HEK293 (cell line): ENCODE measurements around the gene TNFRSF18.
A peak's percentile ranks its signal among the peaks of the same experiment; 100 is the strongest.

Experiments used
- CTCF ChIA-PET: fragments of 350-600 bp; formaldehyde crosslinking; extraction: SDS; loops from one replicate; lab custom pipeline; 2021; ENCODE audit warnings: antibody characterized with exemption; lab: Yijun Ruan, JAX
- POLR2A ChIA-PET: fragments of 300-600 bp; formaldehyde crosslinking; extraction: SDS; loops from one replicate; lab custom pipeline; 2020; ENCODE audit warnings: antibody characterized with exemption, inconsistent platforms; lab: Yijun Ruan, JAX
- H3K27ac ChIP-seq: fragments of 200-500 bp; sonication (Bioruptor generic); 2 replicates; pipeline ENCODE4 v1.5.1; 2014; ENCODE audit warnings: low read depth, low read length, control low read depth, inconsistent platforms; ENCODE audit errors: extremely low read depth
- H3K36me3 ChIP-seq, 2 experiments: fragments of 200-500 bp in 1 of 2; sonication (Bioruptor generic) in 1 of 2; 1 replicate in 1 of 2; 2 replicates in 1 of 2; pipeline ENCODE4 v1.5.1; 2014 to 2017; ENCODE audit warnings: inconsistent platforms in 2 of 2, low read length in 2 of 2; ENCODE audit not compliant: control insufficient read depth in 2 of 2, insufficient read depth in 1 of 2
- H3K4me1 ChIP-seq: fragments of 200-500 bp; sonication (Bioruptor generic); 2 replicates; pipeline ENCODE4 v1.5.1; 2014; ENCODE audit warnings: mild to moderate bottlenecking, low read length, inconsistent platforms; ENCODE audit not compliant: control insufficient read depth, insufficient read depth
- H3K4me3 ChIP-seq: 2 replicates; pipeline ENCODE4 v1.5.1; 2011; ENCODE audit warnings: low read depth, mild to moderate bottlenecking, control low read depth, low read length, moderate library complexity
- H3K9me3 ChIP-seq: fragments of 200-500 bp; sonication (Bioruptor generic); 2 replicates; pipeline ENCODE4 v1.5.1; 2014; ENCODE audit warnings: low read depth, low read length, inconsistent platforms; ENCODE audit not compliant: control insufficient read depth, insufficient read depth
- BCL11A ChIP-seq: fragments of 450-650 bp; formaldehyde crosslinking; IDR thresholded peaks from 2 replicates; pipeline ENCODE4 v1.5.1; 2016; ENCODE audit warnings: low read depth, missing biosample characterization, missing genetic modification characterization
- EGR2 ChIP-seq: fragments of 450-650 bp; formaldehyde crosslinking; IDR thresholded peaks from 2 replicates; pipeline ENCODE4 v1.5.1; 2016; ENCODE audit warnings: low read depth, missing biosample characterization, missing genetic modification characterization
- GLIS2 ChIP-seq: fragments of 450-650 bp; formaldehyde crosslinking; IDR thresholded peaks from 2 replicates; pipeline ENCODE4 v1.5.1; 2016; ENCODE audit warnings: missing biosample characterization, missing genetic modification characterization
- HOXD13 ChIP-seq: sonication (generic); formaldehyde crosslinking; IDR thresholded peaks from 2 replicates; pipeline ENCODE4 v1.8.0; 2022; ENCODE audit warnings: missing genetic modification reagents, borderline replicate concordance
- PRDM1 ChIP-seq: fragments of 450-650 bp; formaldehyde crosslinking; IDR thresholded peaks from 2 replicates; pipeline ENCODE4; 2016; ENCODE audit warnings: missing biosample characterization, missing genetic modification characterization
- SALL2 ChIP-seq: fragments of 450-650 bp; formaldehyde crosslinking; IDR thresholded peaks from 2 replicates; pipeline ENCODE4 v1.5.0; 2017; ENCODE audit warnings: missing biosample characterization, mild to moderate bottlenecking, missing genetic modification characterization, borderline replicate concordance
- ZFHX2 ChIP-seq: fragments of 450-650 bp; formaldehyde crosslinking; conservative IDR thresholded peaks from 2 replicates; pipeline ENCODE4 v1.5.1; 2016; ENCODE audit warnings: missing biosample characterization, missing genetic modification characterization
- ZNF223 ChIP-seq: fragments of 450-650 bp; formaldehyde crosslinking; IDR thresholded peaks from 2 replicates; pipeline ENCODE4 v1.5.1; 2016; ENCODE audit warnings: missing biosample characterization, missing genetic modification characterization
- ZNF394 ChIP-seq: fragments of 450-650 bp; formaldehyde crosslinking; IDR thresholded peaks from 2 replicates; pipeline ENCODE4 v1.5.1; 2016; ENCODE audit warnings: missing biosample characterization, missing genetic modification characterization, mild to moderate bottlenecking, moderate library complexity, borderline replicate concordance
- ZNF548 ChIP-seq: fragments of 450-650 bp; formaldehyde crosslinking; IDR thresholded peaks from 2 replicates; pipeline ENCODE4 v1.5.1; 2016; ENCODE audit warnings: missing biosample characterization, missing genetic modification characterization
- ZNF561 ChIP-seq: fragments of 450-650 bp; IDR thresholded peaks from 2 replicates; pipeline ENCODE4 v1.5.1; 2018; ENCODE audit warnings: missing biosample characterization, missing genetic modification characterization, borderline replicate concordance
- ZNF623 ChIP-seq: fragments of 450-650 bp; formaldehyde crosslinking; IDR thresholded peaks from 2 replicates; pipeline ENCODE4 v1.5.1; 2016; ENCODE audit warnings: missing biosample characterization, missing genetic modification characterization
- ZNF837 ChIP-seq: fragments of 450-650 bp; formaldehyde crosslinking; IDR thresholded peaks from 2 replicates; pipeline ENCODE4 v1.5.1; 2016; ENCODE audit warnings: missing biosample characterization, missing genetic modification characterization
- TF ChIP-seq, protein P1 (sequence below): fragments of 450-650 bp; formaldehyde crosslinking; IDR thresholded peaks from 2 replicates; pipeline ENCODE4 v1.5.1; 2016; ENCODE audit warnings: missing biosample characterization, missing genetic modification characterization
- TF ChIP-seq, protein P2 (sequence below): fragments of 450-650 bp; formaldehyde crosslinking; IDR thresholded peaks from 2 replicates; pipeline ENCODE4 v1.5.1; 2017; ENCODE audit warnings: missing biosample characterization, mild to moderate bottlenecking, missing genetic modification characterization, moderate library complexity
- TF ChIP-seq, protein P3 (sequence below): fragments of 450-650 bp; formaldehyde crosslinking; IDR thresholded peaks from 2 replicates; pipeline ENCODE4 v1.5.1; 2017; ENCODE audit warnings: missing biosample characterization, missing genetic modification characterization
- TF ChIP-seq, protein P4 (sequence below): fragments of 450-650 bp; IDR thresholded peaks from 2 replicates; pipeline ENCODE4 v1.5.1; 2018; ENCODE audit warnings: missing biosample characterization, missing genetic modification characterization

TNFRSF18 gene

DNA sequence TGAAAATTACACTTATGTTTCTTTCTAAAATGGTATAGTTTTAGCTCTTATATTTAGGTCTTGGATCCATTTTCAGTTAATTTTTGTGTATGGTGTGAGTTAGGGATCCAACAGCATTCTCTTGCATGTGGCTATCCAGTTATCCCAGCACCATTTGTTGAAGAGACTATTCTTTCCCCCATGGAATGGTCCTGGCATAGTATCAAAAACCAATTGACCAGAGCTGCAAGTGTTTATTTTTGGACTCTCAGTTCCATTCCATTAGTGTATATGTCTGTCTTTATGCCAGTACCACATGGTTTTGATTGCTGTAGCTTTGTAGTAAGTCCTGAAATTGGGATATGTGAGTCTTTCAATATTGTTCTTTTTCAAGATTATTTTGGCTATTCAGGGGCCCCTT lies 18.5 kb downstream of the TNFRSF18 start:
- H3K4me3 ChIP-seq = no peak overlapping the region
- POLR2A ChIA-PET = no interaction called here
- no peaks in the 10 kb centered on the region for H3K4me1 ChIP-seq
- H3K36me3 ChIP-seq = no peaks in the 10 kb centered on the region
- no peak for TF ChIP-seq BCL11A
- TF ChIP-seq, protein P1, sequence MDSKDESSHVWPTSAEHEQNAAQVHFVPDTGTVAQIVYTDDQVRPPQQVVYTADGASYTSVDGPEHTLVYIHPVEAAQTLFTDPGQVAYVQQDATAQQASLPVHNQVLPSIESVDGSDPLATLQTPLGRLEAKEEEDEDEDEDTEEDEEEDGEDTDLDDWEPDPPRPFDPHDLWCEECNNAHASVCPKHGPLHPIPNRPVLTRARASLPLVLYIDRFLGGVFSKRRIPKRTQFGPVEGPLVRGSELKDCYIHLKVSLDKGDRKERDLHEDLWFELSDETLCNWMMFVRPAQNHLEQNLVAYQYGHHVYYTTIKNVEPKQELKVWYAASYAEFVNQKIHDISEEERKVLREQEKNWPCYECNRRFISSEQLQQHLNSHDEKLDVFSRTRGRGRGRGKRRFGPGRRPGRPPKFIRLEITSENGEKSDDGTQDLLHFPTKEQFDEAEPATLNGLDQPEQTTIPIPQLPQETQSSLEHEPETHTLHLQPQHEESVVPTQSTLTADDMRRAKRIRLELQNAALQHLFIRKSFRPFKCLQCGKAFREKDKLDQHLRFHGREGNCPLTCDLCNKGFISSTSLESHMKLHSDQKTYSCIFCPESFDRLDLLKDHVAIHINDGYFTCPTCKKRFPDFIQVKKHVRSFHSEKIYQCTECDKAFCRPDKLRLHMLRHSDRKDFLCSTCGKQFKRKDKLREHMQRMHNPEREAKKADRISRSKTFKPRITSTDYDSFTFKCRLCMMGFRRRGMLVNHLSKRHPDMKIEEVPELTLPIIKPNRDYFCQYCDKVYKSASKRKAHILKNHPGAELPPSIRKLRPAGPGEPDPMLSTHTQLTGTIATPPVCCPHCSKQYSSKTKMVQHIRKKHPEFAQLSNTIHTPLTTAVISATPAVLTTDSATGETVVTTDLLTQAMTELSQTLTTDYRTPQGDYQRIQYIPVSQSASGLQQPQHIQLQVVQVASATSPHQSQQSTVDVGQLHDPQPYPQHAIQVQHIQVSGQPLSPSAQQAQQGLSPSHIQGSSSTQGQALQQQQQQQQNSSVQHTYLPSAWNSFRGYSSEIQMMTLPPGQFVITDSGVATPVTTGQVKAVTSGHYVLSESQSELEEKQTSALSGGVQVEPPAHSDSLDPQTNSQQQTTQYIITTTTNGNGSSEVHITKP (tag by site-specific recombination) = peak; percentile 73
- H3K9me3 ChIP-seq = no peaks in the 10 kb centered on the region
- CTCF ChIA-PET = interaction anchor here (0.6 to 0.9 kb wide), 4 partner anchors 43 to 681 kb away, joined by 3 to 4 read pairs (median 4); no protein-coding TSS in a partner anchor
- H3K27ac ChIP-seq = no peak overlapping the region

DNA sequence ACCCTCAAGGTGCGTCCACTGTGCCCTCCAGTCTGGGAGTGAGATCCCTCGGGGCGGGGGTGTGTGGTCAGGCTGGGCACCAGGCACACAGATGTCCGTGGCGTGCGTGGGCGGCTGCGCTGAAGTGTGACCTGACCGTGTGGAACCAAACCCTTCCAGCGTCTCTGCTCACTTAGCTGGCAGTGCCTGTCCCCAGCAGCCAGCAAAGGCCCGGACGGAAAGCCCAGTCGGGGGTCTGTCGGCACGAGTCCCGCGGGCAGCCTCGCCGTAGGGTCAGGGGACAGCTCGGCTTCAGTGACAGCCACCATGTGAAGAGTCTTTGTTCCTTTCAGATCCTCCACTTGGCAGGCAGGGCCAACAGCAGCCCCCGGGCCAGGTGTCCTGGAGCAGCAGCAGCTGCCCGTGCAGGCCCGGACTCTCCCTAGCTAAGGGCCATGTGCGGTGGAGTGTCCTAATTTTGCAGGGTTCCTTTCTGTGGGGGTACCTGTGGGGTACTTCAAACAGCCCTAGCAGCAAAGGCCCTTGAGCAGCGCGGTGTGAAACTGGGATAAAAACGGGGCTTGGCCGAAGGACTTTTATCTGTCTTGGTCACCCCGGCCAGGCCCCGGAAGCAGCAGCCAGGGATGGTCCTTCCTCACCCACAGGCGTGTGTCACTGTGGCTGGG lies 21.2 kb downstream of the TNFRSF18 start:
- TF ChIP-seq, protein P2, sequence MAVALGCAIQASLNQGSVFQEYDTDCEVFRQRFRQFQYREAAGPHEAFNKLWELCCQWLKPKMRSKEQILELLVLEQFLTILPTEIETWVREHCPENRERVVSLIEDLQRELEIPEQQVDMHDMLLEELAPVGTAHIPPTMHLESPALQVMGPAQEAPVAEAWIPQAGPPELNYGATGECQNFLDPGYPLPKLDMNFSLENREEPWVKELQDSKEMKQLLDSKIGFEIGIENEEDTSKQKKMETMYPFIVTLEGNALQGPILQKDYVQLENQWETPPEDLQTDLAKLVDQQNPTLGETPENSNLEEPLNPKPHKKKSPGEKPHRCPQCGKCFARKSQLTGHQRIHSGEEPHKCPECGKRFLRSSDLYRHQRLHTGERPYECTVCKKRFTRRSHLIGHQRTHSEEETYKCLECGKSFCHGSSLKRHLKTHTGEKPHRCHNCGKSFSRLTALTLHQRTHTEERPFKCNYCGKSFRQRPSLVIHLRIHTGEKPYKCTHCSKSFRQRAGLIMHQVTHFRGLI (tag by site-specific recombination) = no peak
- TF ChIP-seq ZNF548 (tag by site-specific recombination) (no peak), EGR2 (tag by site-specific recombination) (0 out of 2 replicates have a peak, but pooled peaks have one; percentile 18), ZFHX2 (tag by site-specific recombination) (peak; percentile 45)
- H3K9me3 ChIP-seq = no peaks in the 10 kb centered on the region
- CTCF ChIA-PET = no interaction called here

DNA sequence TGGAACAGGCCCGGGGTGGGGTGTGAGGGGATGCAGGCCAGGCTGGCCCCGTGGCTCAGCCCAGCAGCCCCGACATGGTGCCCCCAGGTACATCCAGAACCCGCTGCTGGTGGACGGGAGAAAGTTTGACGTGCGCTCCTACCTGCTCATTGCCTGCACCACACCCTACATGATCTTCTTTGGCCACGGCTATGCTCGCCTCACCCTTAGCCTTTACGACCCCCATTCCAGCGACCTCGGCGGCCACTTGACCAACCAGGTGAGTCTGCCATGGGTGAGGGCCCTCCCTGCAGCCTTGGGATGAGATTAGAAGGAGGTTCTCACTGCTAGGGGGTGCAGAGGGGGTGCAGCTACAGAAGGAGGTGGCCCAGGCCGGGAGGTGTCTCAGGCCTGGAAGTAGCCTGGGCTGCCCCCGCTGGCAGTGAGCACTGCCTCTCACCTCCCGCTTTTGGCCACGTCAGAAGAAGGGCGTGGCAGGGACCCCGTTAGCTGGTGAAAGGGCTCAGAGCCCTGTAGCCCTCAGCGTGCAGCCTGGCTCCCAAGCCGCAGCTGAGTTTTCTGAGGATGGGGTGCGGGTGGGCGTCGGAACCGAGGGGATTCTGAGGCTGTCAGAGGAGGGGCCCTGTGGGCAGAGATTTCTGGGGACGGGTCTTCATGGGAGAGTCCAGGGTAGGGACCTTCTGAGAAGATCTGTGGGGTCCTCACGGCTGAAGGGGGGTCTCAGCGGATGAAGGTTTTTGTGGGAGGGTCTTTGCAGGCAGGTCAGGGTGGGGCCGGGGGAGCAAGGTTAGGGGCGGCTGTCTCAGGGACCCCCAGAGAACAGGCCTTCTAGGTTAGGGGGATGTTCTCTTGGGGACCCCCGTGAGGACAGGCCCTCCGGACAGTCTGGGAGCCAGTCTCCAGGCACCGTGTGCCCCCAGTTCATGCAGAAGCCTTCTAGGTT lies 22.3 kb downstream of the TNFRSF18 start:
- no peaks in the 10 kb centered on the region for H3K36me3 ChIP-seq
- POLR2A ChIA-PET = no interaction called here
- H3K27ac ChIP-seq = no peak overlapping the region
- CTCF ChIA-PET = no interaction called here
- H3K4me1 ChIP-seq = no peaks in the 10 kb centered on the region
- TF ChIP-seq HOXD13 (CRISPR knock-in tag) = no peak
- TF ChIP-seq PRDM1 (tag by site-specific recombination) = no peak
- TF ChIP-seq GLIS2 (tag by site-specific recombination) = peak; percentile 19; the same call in 1 of the 2 replicates
- no peak for TF ChIP-seq ZNF561 (tag by site-specific recombination)
- TF ChIP-seq ZNF623 (tag by site-specific recombination) = no peak
- TF ChIP-seq ZNF223 (tag by site-specific recombination) = peak; percentile 84
- TF ChIP-seq, protein P3, sequence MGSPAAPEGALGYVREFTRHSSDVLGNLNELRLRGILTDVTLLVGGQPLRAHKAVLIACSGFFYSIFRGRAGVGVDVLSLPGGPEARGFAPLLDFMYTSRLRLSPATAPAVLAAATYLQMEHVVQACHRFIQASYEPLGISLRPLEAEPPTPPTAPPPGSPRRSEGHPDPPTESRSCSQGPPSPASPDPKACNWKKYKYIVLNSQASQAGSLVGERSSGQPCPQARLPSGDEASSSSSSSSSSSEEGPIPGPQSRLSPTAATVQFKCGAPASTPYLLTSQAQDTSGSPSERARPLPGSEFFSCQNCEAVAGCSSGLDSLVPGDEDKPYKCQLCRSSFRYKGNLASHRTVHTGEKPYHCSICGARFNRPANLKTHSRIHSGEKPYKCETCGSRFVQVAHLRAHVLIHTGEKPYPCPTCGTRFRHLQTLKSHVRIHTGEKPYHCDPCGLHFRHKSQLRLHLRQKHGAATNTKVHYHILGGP (tag by site-specific recombination) = no peak
- no peak for TF ChIP-seq ZNF394 (tag by site-specific recombination)
- no peak for TF ChIP-seq ZNF837 (tag by site-specific recombination)
- no peak for TF ChIP-seq SALL2
- TF ChIP-seq, protein P4, sequence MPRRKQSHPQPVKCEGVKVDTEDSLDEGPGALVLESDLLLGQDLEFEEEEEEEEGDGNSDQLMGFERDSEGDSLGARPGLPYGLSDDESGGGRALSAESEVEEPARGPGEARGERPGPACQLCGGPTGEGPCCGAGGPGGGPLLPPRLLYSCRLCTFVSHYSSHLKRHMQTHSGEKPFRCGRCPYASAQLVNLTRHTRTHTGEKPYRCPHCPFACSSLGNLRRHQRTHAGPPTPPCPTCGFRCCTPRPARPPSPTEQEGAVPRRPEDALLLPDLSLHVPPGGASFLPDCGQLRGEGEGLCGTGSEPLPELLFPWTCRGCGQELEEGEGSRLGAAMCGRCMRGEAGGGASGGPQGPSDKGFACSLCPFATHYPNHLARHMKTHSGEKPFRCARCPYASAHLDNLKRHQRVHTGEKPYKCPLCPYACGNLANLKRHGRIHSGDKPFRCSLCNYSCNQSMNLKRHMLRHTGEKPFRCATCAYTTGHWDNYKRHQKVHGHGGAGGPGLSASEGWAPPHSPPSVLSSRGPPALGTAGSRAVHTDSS = no peak
- H3K9me3 ChIP-seq = no peaks in the 10 kb centered on the region
- H3K4me3 ChIP-seq = no peak overlapping the region

More for the DNA sequence above, 21.2 kb downstream of the TNFRSF18 start:
- Histone ChIP-seq H3K4me1 (no peaks in the 10 kb centered on the region), H3K36me3 (no peaks in the 10 kb centered on the region), H3K27ac (no peak overlapping the region), H3K4me3 (no peak overlapping the region)
- POLR2A ChIA-PET = no interaction called here
